Cardiac fibroblast (primary cell): Measurements from ENCODE around the gene NAMPT.
"Not testable (repeated sequence)": the region's sequence is repeated elsewhere in the genome, so short reads cannot be mapped to it uniquely, and the experiment has no call there.

Experiments used
- DNase-seq, 2 donors: peaks; one replicate each; pipeline versions ENCODE4 v3.0.0 to v3.0.0-alpha.2; 2010; ENCODE audit warnings: low read depth in 2 of 2
- H3K4me3 ChIP-seq, 2 donors: replicated peaks in 1 of 2; 1 replicate in 1 of 2; 2 replicates in 1 of 2; pipeline ENCODE4 v1.5.1; 2011; ENCODE audit warnings: low read depth in 2 of 2, low read length in 2 of 2, mild to moderate bottlenecking in 2 of 2, moderate library complexity in 1 of 2
- CTCF ChIP-seq: IDR thresholded peaks from one replicate; pipeline ENCODE4 v1.5.1; 2011; ENCODE audit warnings: low read depth, mild to moderate bottlenecking, low read length, inconsistent platforms

NAMPT gene

GRCh38 chr7:106313456-106313901, 28.7 kb upstream of the NAMPT start:
- no peak for TF ChIP-seq CTCF
- peak; percentile 38 to 84 for DNase-seq
- H3K4me3 ChIP-seq = no peak overlapping the region

- H3K4me3 ChIP-seq = no peak overlapping the region
- TF ChIP-seq CTCF = no peak
- no peak for DNase-seq
Measured at GRCh38 chr7:106312906-106313305, 28.1 kb upstream of the NAMPT start.

GRCh38 chr7:106312099-106312871, 27.5 kb upstream of the NAMPT start:
- H3K4me3 ChIP-seq = no peak overlapping the region
- no peak for TF ChIP-seq CTCF
- DNase-seq = no peak

GRCh38 chr7:106309362-106309761, 24.6 kb upstream of the NAMPT start:
- TF ChIP-seq CTCF = no peak
- no peak overlapping the region for H3K4me3 ChIP-seq
- peak in 1 of 2 donors; percentile 8 for DNase-seq

GRCh38 chr7:106306256-106306655, 21.5 kb upstream of the NAMPT start:
- H3K4me3 ChIP-seq = no peak overlapping the region
- no peak for TF ChIP-seq CTCF
- DNase-seq = no peak

GRCh38 chr7:106305732-106306131, 20.9 kb upstream of the NAMPT start:
- no peak for DNase-seq
- no peak for TF ChIP-seq CTCF
- H3K4me3 ChIP-seq = no peak overlapping the region

GRCh38 chr7:106304568-106304967, 19.8 kb upstream of the NAMPT start:
- no peak for DNase-seq
- no peak overlapping the region for H3K4me3 ChIP-seq
- TF ChIP-seq CTCF = no peak

- DNase-seq, H3K4me3 ChIP-seq: not testable (repeated sequence)
Measured at GRCh38 chr7:106298631-106299030, 13.8 kb upstream of the NAMPT start.

- not testable (repeated sequence) for H3K4me3 ChIP-seq, DNase-seq
Measured at GRCh38 chr7:106298155-106298554, 13.4 kb upstream of the NAMPT start.
